ENCODE data around the gene POU4F3.

DNA sequence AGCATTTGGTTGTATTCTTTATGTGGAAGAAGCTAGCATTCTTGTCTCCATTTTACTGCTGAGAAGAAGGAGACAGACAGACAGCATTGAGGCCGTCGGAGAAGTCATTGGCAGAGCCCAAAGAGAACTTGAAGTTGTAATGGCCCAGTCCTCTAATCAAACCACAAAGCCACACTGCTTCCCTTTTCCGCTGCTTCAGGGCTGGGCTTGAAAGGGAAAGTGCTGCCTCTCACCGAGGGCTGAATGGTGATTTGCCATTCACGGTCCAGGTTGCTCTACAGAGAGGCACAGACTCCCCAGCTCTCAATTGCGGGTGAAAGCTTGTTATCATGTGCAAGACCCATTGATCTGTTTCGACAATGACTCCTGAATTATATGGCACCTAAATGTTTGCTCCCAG lies 25.6 kb upstream of the POU4F3 start:
- TF ChIP-seq, protein P1, sequence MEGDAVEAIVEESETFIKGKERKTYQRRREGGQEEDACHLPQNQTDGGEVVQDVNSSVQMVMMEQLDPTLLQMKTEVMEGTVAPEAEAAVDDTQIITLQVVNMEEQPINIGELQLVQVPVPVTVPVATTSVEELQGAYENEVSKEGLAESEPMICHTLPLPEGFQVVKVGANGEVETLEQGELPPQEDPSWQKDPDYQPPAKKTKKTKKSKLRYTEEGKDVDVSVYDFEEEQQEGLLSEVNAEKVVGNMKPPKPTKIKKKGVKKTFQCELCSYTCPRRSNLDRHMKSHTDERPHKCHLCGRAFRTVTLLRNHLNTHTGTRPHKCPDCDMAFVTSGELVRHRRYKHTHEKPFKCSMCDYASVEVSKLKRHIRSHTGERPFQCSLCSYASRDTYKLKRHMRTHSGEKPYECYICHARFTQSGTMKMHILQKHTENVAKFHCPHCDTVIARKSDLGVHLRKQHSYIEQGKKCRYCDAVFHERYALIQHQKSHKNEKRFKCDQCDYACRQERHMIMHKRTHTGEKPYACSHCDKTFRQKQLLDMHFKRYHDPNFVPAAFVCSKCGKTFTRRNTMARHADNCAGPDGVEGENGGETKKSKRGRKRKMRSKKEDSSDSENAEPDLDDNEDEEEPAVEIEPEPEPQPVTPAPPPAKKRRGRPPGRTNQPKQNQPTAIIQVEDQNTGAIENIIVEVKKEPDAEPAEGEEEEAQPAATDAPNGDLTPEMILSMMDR (IDR thresholded peaks at IDR 0.05) = no peak
- TF ChIP-seq POLR2A (IDR thresholded peaks at IDR 0.05) = no peak
